Transverse colon (tissue), 4 donors: ENCODE data around the gene ALOX5AP. TPM values are rescaled to one million over a fixed set of nuclear protein-coding genes. Genes with fewer than 3 reads are reported as not detected.

Experiments used
- DNase-seq: peaks from one replicate; pipeline ENCODE4 v3.0.0-alpha.2; 2019
- H3K27ac ChIP-seq, 4 donors: fragments of 200-600 bp; sonication (generic); 2 replicates each; pipeline ENCODE4 v1.5.1; 2016 to 2018; ENCODE audit warnings: inconsistent platforms in 4 of 4
- H3K27me3 ChIP-seq: fragments of 200-600 bp; sonication (generic); 2 replicates; pipeline ENCODE4 v1.5.1; 2017; ENCODE audit warnings: inconsistent platforms
- H3K36me3 ChIP-seq, 4 donors: fragments of 200-600 bp; sonication (generic); 2 replicates each; pipeline ENCODE4 v1.5.1; 2017 to 2019; ENCODE audit warnings: inconsistent platforms in 4 of 4
- H3K4me1 ChIP-seq, 4 donors: fragments of 200-600 bp; sonication (generic); 2 replicates each; pipeline ENCODE4 v1.5.1; 2017 to 2020; ENCODE audit warnings: inconsistent platforms in 4 of 4
- H3K4me3 ChIP-seq, 4 donors: fragments of 200-600 bp; sonication (generic); 1 replicate in 1 of 4; 2 replicates in 3 of 4; pipeline versions ENCODE4 v1.5.1 to v1.6.1; 2017 to 2019; ENCODE audit warnings: inconsistent platforms in 4 of 4
- H3K9me3 ChIP-seq, 2 donors: fragments of 200-600 bp; sonication (generic); 2 replicates each; pipeline ENCODE4 v1.5.1; 2017 to 2019; ENCODE audit warnings: inconsistent platforms in 2 of 2
- CTCF ChIP-seq, 5 experiments: fragments of 200-600 bp in 3 of 5; fragments of 450-650 bp in 2 of 5; sonication (generic) in 3 of 5; IDR thresholded peaks; 1 replicate in 2 of 5; 2 replicates in 3 of 5; pipeline ENCODE4 v1.5.1; 2016 to 2017; ENCODE audit warnings: antibody characterized with exemption in 5 of 5, inconsistent platforms in 3 of 5, mild to moderate bottlenecking in 2 of 5, moderate library complexity in 1 of 5
- EP300 ChIP-seq: sonication (generic); formaldehyde crosslinking; IDR thresholded peaks from one replicate; pipeline ENCODE4 v1.6.1; 2017; ENCODE audit warnings: antibody characterized with exemption, low read depth
- POLR2A ChIP-seq: fragments of 450-650 bp; IDR thresholded peaks from one replicate; pipeline ENCODE4 v1.6.1; 2016; ENCODE audit warnings: antibody characterized with exemption, mild to moderate bottlenecking, moderate library complexity
- POLR2AphosphoS5 ChIP-seq, 3 donors: sonication (generic); formaldehyde crosslinking; IDR thresholded peaks; one replicate each; pipeline ENCODE4 v1.6.1; 2016; ENCODE audit warnings: antibody characterized with exemption in 3 of 3
- WGBS, 2 donors: methylation state at CpG; one replicate each; pipeline ENCODE4 v1.1.5; 2018; ENCODE audit warnings: low coverage in 1 of 2; 5-methylcytosine and 5-hydroxymethylcytosine counted together
- in situ Hi-C, 4 donors: fragments of 200-750 bp; cut with MboI; loops; one replicate each; pipeline versions ENCODE4 v1.15.0 to v1.15.1; 2017; ENCODE audit warnings: low sequenced_read_pairs in 3 of 4, low pct_ligation_motif_present in 1 of 4, low pct_unique_long_range_greater_than_20kb in 1 of 4
- intact Hi-C: fragments of 100-400 bp; cut with DNase I; formaldehyde crosslinking; loops from one replicate; pipeline ENCODE4 v1.15.1; 2023; ENCODE audit warnings: low total_unique reads
- total RNA-seq, 4 donors: library from RNA; depleted of rRNA; stranded (reverse); fragments of >200 nt; gene quantifications; one replicate each; pipeline ENCODE4 v1.1.0, GENCODE V29; 2016

ALOX5AP gene
- total RNA-seq, 4 donors from 2014 or later: 1.2 to 18.7 (median 14.1) TPM

GRCh38 chr13:30711375-30711774, 24.0 kb upstream of the ALOX5AP start:
- no peak overlapping the region for H3K27ac ChIP-seq
- H3K36me3 ChIP-seq: no peaks in the 10 kb centered on the region
- TF ChIP-seq POLR2A (no peak), CTCF (IDR thresholded peaks at IDR 0.05) (no peak), POLR2AphosphoS5 (IDR thresholded peaks at IDR 0.05) (no peak), EP300 (no peak)
- no peaks in the 10 kb centered on the region for H3K9me3 ChIP-seq
- WGBS, 2 donors: 63 to 100% methylated on average over 1 to 4 of the region's 4 CpGs
- no peak for DNase-seq
- H3K4me3 ChIP-seq: no peak overlapping the region
- intact Hi-C loops: no loop called here
- no peaks in the 10 kb centered on the region for H3K27me3 ChIP-seq
- in situ Hi-C loops: no loop called here
- no peaks in the 10 kb centered on the region for H3K4me1 ChIP-seq

- Histone ChIP-seq H3K27me3 (no peaks in the 10 kb centered on the region), H3K9me3 (no peaks in the 10 kb centered on the region), H3K4me1 (no peaks in the 10 kb centered on the region), H3K36me3 (no peaks in the 10 kb centered on the region), H3K27ac (no peak overlapping the region), H3K4me3 (no peak overlapping the region)
- in situ Hi-C loops: no loop called here
- DNase-seq: no peak
- WGBS, 2 donors: 75 to 93% methylated on average over 2 to 6 of the region's 6 CpGs
- TF ChIP-seq EP300 (no peak), CTCF (IDR thresholded peaks at IDR 0.05) (no peak), POLR2A (no peak), POLR2AphosphoS5 (IDR thresholded peaks at IDR 0.05) (no peak)
- intact Hi-C loops: no loop called here
Measured at GRCh38 chr13:30711837-30712236, 23.5 kb upstream of the ALOX5AP start.

GRCh38 chr13:30712536-30713532, 22.5 kb upstream of the ALOX5AP start:
- H3K4me1 ChIP-seq: no peaks in the 10 kb centered on the region
- intact Hi-C loops: no loop called here
- WGBS, 2 donors: 51 to 58% methylated on average over 8 to 13 of the region's 13 CpGs
- in situ Hi-C loops: no loop called here
- H3K36me3 ChIP-seq: no peaks in the 10 kb centered on the region
- TF ChIP-seq EP300 (no peak), CTCF (IDR thresholded peaks at IDR 0.05) (no peak), POLR2A (no peak), POLR2AphosphoS5 (IDR thresholded peaks at IDR 0.05) (no peak)
- no peak overlapping the region for H3K27ac ChIP-seq
- H3K27me3 ChIP-seq: no peaks in the 10 kb centered on the region
- H3K9me3 ChIP-seq: no peaks in the 10 kb centered on the region
- peak; percentile 20 for DNase-seq
- H3K4me3 ChIP-seq: no peak overlapping the region

- H3K36me3 ChIP-seq: no peaks in the 10 kb centered on the region
- in situ Hi-C loops (no loop called here), intact Hi-C loops (no loop called here)
- no peaks in the 10 kb centered on the region for H3K9me3 ChIP-seq
- no peak for DNase-seq
- WGBS, 2 donors: 80 to 85% methylated on average over 2 to 10 of the region's 10 CpGs
- H3K27ac ChIP-seq: no peak overlapping the region
- H3K4me3 ChIP-seq: no peak overlapping the region
- TF ChIP-seq EP300: no peak
- no peak for TF ChIP-seq POLR2AphosphoS5 (IDR thresholded peaks at IDR 0.05)
- no peak for TF ChIP-seq CTCF (IDR thresholded peaks at IDR 0.05)
- no peak for TF ChIP-seq POLR2A
- H3K27me3 ChIP-seq: no peaks in the 10 kb centered on the region
- H3K4me1 ChIP-seq: no peaks in the 10 kb centered on the region
Measured at GRCh38 chr13:30714629-30715371, 20.5 kb upstream of the ALOX5AP start.
